Measurements from ENCODE around the gene NACAD.
A peak's percentile ranks its signal among the peaks of the same experiment; 100 is the strongest.

GRCh38 chr7:45136106-45137060 lies 47.6 kb upstream of the NACAD start:
- TF ChIP-seq CTCF (IDR thresholded peaks at IDR 0.05; ENCODE audit: low read depth, low read length, poor library complexity, severe bottlenecking), result peak; percentile 95
- TF ChIP-seq EZH2phosphoT487 (IDR thresholded peaks at IDR 0.05; ENCODE audit: borderline replicate concordance, low read length), result no peak

Measured in DOHH2 (cell line).